K562 (cell line): ENCODE data around the gene SUSD3. TPM values are rescaled to one million over a fixed set of nuclear protein-coding genes. Genes with fewer than 3 reads are reported as not detected.
A peak's percentile ranks its signal among the peaks of the same experiment; 100 is the strongest.

Experiments
- ATAC-seq: fragments of 200-7000 bp; cut with Tn5 transposase; 3 replicates; pipeline ENCODE4 v1.9.1; 2020; ENCODE audit warnings: moderate library complexity
- BruUV-seq: library from RNA; stranded (reverse); fragments of 400-500 nt; replicated peaks from 2 replicates; lab custom pipeline; 2021; lab: Mats Ljungman, UMichigan
- CTCF ChIA-PET: fragments of 300-600 bp; formaldehyde crosslinking; extraction: SDS; loops from one replicate; lab custom pipeline; 2021; ENCODE audit warnings: low intra/inter-chr PET ratio; lab: Yijun Ruan, JAX
- POLR2A ChIA-PET: fragments of 300-600, 350-650 bp; sonication (Branson Sonifier 250); formaldehyde crosslinking; extraction: SDS; loops from one replicate; lab custom pipeline; 2021; ENCODE audit warnings: antibody characterized with exemption, inconsistent platforms; lab: Yijun Ruan, JAX
- DNase-seq, 4 experiments: peaks; one replicate each; pipeline versions ENCODE4 v3.0.0 to v3.0.0-alpha.2; 2011 to 2018; ENCODE audit warnings: low spot score in 3 of 4, mixed read lengths in 3 of 4; ENCODE audit errors: extremely low read depth in 1 of 4
- FAIRE-seq: peaks from 2 replicates; lab custom pipeline; 2011; peaks lifted over from hg19 to GRCh38; lab: Jason Lieb, UNC
- H2AFZ ChIP-seq: 2 replicates; pipeline ENCODE4 v1.6.0; 2011; ENCODE audit warnings: low read depth, low read length, control low read depth, inconsistent platforms
- H3K27ac ChIP-seq: fragments of 200-600 bp; 3 replicates; pipeline ENCODE4 v1.8.0; 2011; ENCODE audit warnings: low read depth, mild to moderate bottlenecking, control low read depth, inconsistent platforms, low read length, moderate library complexity, mixed read lengths; ENCODE audit errors: extremely low read depth
- H3K27me3 ChIP-seq, 2 experiments: fragments of 300-600 bp in 1 of 2; 2 replicates in 1 of 2; 3 replicates in 1 of 2; pipeline versions ENCODE4 v1.6.0 to v1.8.0; 2011; ENCODE audit warnings: inconsistent platforms in 2 of 2, low read length in 2 of 2, mild to moderate bottlenecking in 1 of 2, mixed read lengths in 1 of 2, moderate library complexity in 1 of 2; ENCODE audit not compliant: control insufficient read depth in 2 of 2, insufficient read depth in 2 of 2
- H3K36me3 ChIP-seq: fragments of 300-600 bp; 3 replicates; pipeline ENCODE4 v1.8.0; 2011; ENCODE audit warnings: mild to moderate bottlenecking, low read length, inconsistent platforms; ENCODE audit not compliant: control insufficient read depth, insufficient read depth
- H3K4me1 ChIP-seq, 2 experiments: fragments of 200-600 bp in 1 of 2; replicated peaks in 1 of 2; 2 replicates in 1 of 2; 3 replicates in 1 of 2; pipeline versions ENCODE4 v1.5.1 to v1.8.0; 2011; ENCODE audit warnings: inconsistent platforms in 2 of 2, low read length in 2 of 2, mild to moderate bottlenecking in 1 of 2, mixed read lengths in 1 of 2, moderate library complexity in 1 of 2; ENCODE audit not compliant: control insufficient read depth in 2 of 2, insufficient read depth in 2 of 2
- H3K4me2 ChIP-seq: 2 replicates; pipeline ENCODE4 v1.6.1; 2011; ENCODE audit warnings: low read length, control low read depth, inconsistent platforms, mixed read lengths; ENCODE audit not compliant: insufficient read depth
- H3K4me3 ChIP-seq: fragments of 200-600 bp; sonication (generic), shearing (Covaris generic); 2 replicates; pipeline ENCODE4 v1.5.1; 2016; ENCODE audit warnings: control low read depth, inconsistent platforms
- H3K79me2 ChIP-seq: fragments of 200-600 bp; 3 replicates; pipeline ENCODE4 v1.8.0; 2011; ENCODE audit warnings: low read length, inconsistent platforms; ENCODE audit not compliant: control insufficient read depth, insufficient read depth
- H3K9ac ChIP-seq, 2 experiments: 2 replicates each; pipeline versions ENCODE4 v1.6.0 to v1.6.1; 2011; ENCODE audit warnings: low read depth in 2 of 2, low read length in 2 of 2, control low read depth in 1 of 2, inconsistent platforms in 1 of 2, mild to moderate bottlenecking in 1 of 2, mixed read lengths in 1 of 2; ENCODE audit not compliant: insufficient read depth in 1 of 2
- H3K9me1 ChIP-seq: one replicate; pipeline ENCODE4 v1.6.0; 2011; ENCODE audit warnings: inconsistent platforms, mild to moderate bottlenecking, low read length, moderate library complexity; ENCODE audit not compliant: control insufficient read depth, insufficient read depth
- H3K9me3 ChIP-seq: replicated peaks from 2 replicates; pipeline ENCODE4 v1.5.1; 2011; ENCODE audit warnings: low read depth, low read length, inconsistent platforms; ENCODE audit not compliant: control insufficient read depth, insufficient read depth
- H4K20me1 ChIP-seq: replicated peaks from 2 replicates; pipeline ENCODE4 v1.6.1; 2011; ENCODE audit warnings: low read length, inconsistent platforms, mixed read lengths; ENCODE audit not compliant: control insufficient read depth, insufficient read depth
- ADNP ChIP-seq: fragments of 200-800 bp; sonication (Bioruptor generic); IDR thresholded peaks from 2 replicates; pipeline ENCODE4 v1.6.1; 2016; ENCODE audit warnings: missing genetic modification characterization, missing compliant biosample characterization
- CEBPG ChIP-seq, 3 experiments: fragments of 200-800 bp in 1 of 3; sonication (Bioruptor generic) in 1 of 3; sonication (generic) in 1 of 3; formaldehyde crosslinking in 1 of 3; IDR thresholded peaks in 2 of 3; conservative IDR thresholded peaks in 1 of 3; 2 replicates each; pipeline versions ENCODE4 v1.6.1 to v1.8.0; 2016 to 2022; ENCODE audit warnings: missing compliant biosample characterization in 2 of 3, missing genetic modification characterization in 2 of 3, mild to moderate bottlenecking in 1 of 3, missing genetic modification reagents in 1 of 3
- FOXO4 ChIP-seq: fragments of 450-650 bp; formaldehyde crosslinking; IDR thresholded peaks from 2 replicates; pipeline ENCODE4 v1.4.0; 2020; ENCODE audit warnings: mild to moderate bottlenecking, moderate library complexity
- HNRNPH1 ChIP-seq: fragments of 200-400 bp; formaldehyde crosslinking; optimal IDR thresholded peaks from 2 replicates; pipeline ENCODE3; 2017; ENCODE audit warnings: low read depth, mild to moderate bottlenecking, low read length, moderate library complexity
- MCM3 ChIP-seq: fragments of 450-650 bp; IDR thresholded peaks from 2 replicates; pipeline ENCODE4 v1.6.1; 2016
- MCM5 ChIP-seq: fragments of 450-650 bp; IDR thresholded peaks from 2 replicates; pipeline ENCODE4 v1.6.1; 2016; ENCODE audit warnings: low read depth
- MLX ChIP-seq, 2 experiments: fragments of 450-650 bp in 1 of 2; sonication (generic) in 1 of 2; formaldehyde crosslinking; conservative IDR thresholded peaks; 2 replicates each; pipeline versions ENCODE4 v1.4.0 to v1.8.1; 2020 to 2022; ENCODE audit warnings: mild to moderate bottlenecking in 1 of 2, missing genetic modification reagents in 1 of 2
- NFATC3 ChIP-seq: fragments of 450-650 bp; IDR thresholded peaks from 2 replicates; pipeline ENCODE4 v1.6.1; 2017; ENCODE audit warnings: mild to moderate bottlenecking
- NR0B1 ChIP-seq: fragments of 450-650 bp; IDR thresholded peaks from one replicate; pipeline ENCODE4 v1.6.1; 2018; ENCODE audit warnings: mild to moderate bottlenecking, moderate library complexity; ENCODE audit not compliant: partially characterized antibody
- RBM25 ChIP-seq: fragments of 200-400 bp; formaldehyde crosslinking; IDR thresholded peaks from 2 replicates; pipeline ENCODE4 v1.6.1; 2018; ENCODE audit warnings: low read length, low read depth, moderate library complexity; ENCODE audit not compliant: severe bottlenecking
- SNIP1 ChIP-seq: fragments of 450-650 bp; IDR thresholded peaks from 2 replicates; pipeline ENCODE4 v1.7.1; 2017; ENCODE audit warnings: low read depth, mild to moderate bottlenecking
- TFAP4 ChIP-seq: sonication (generic); formaldehyde crosslinking; IDR thresholded peaks from 2 replicates; pipeline ENCODE4 v1.8.0; 2022; ENCODE audit warnings: missing genetic modification reagents, mild to moderate bottlenecking, moderate library complexity, borderline replicate concordance
- YY1 ChIP-seq, 3 experiments: IDR thresholded peaks; 2 replicates each; pipeline ENCODE4 v1.6.1; 2011; ENCODE audit warnings: low read length in 2 of 3, mild to moderate bottlenecking in 2 of 3, moderate library complexity in 2 of 3, borderline replicate concordance in 1 of 3, control low read depth in 1 of 3, low read depth in 1 of 3; ENCODE audit not compliant: insufficient read depth in 3 of 3, insufficient replicate concordance in 2 of 3, control insufficient read depth in 1 of 3, insufficient read length in 1 of 3; ENCODE audit errors: extremely low read depth in 1 of 3
- ZFP36 ChIP-seq: fragments of 150-350 bp; IDR thresholded peaks from 2 replicates; pipeline ENCODE4 v1.6.1; 2018; ENCODE audit warnings: low read length, low read depth; ENCODE audit not compliant: partially characterized antibody
- ZFPM2 ChIP-seq: fragments of 250-450 bp; sonication (Bioruptor Pico); IDR thresholded peaks from 2 replicates; pipeline ENCODE4 v1.5.1; 2022; ENCODE audit warnings: mild to moderate bottlenecking
- ZKSCAN8 ChIP-seq: fragments of 200-800 bp; sonication (Bioruptor generic); IDR thresholded peaks from 2 replicates; pipeline ENCODE4 v1.6.1; 2016; ENCODE audit warnings: missing genetic modification characterization, missing compliant biosample characterization
- ZZZ3 ChIP-seq: fragments of 450-650 bp; IDR thresholded peaks from 2 replicates; pipeline ENCODE4 v1.6.1; 2016; ENCODE audit warnings: antibody characterized with exemption, mild to moderate bottlenecking, moderate library complexity
- WGBS: fragments of 100-300 bp; shearing (Covaris generic); methylation state at CpG from one replicate; pipeline ENCODE4 v1.1.6; 2016; ENCODE audit warnings: low coverage, mixed read lengths; ENCODE audit not compliant: insufficient coverage; ENCODE audit errors: missing lambda C conversion rate; 5-methylcytosine and 5-hydroxymethylcytosine counted together
- in situ Hi-C: fragments of 300-500 bp; cut with MboI; formaldehyde crosslinking; loops from 4 replicates; pipeline ENCODE4 v1.15.0; 2018; ENCODE audit warnings: inconsistent platforms, mixed read lengths
- intact Hi-C: fragments of 100-400 bp; cut with micrococcal nuclease; formaldehyde crosslinking; loops from 2 replicates; pipeline ENCODE4 v1.14.2; 2022
- polyA plus RNA-seq, 8 experiments: library from polyadenylated mRNA; depleted of rRNA in 4 of 8; stranded (reverse) in 5 of 8; unstranded in 3 of 8; fragments of >200 nt; fragmentation: Nextera tagmentation in 2 of 8; fragmentation: Illumina TruSeq in 1 of 8; extraction: Ambion mirVana in 2 of 8; extraction: Trizol in 1 of 8; gene quantifications; 2 replicates each; pipeline versions ENCODE4 v1.2.1 to v1.2.3, GENCODE V29; 2011 to 2014; ENCODE audit warnings: inconsistent platforms in 1 of 8, missing spikeins in 1 of 8
- total RNA-seq, 7 experiments: library from RNA; depleted of rRNA in 6 of 7; stranded (reverse); fragments of >200 nt in 6 of 7; fragmentation: Illumina TruSeq in 2 of 7; extraction: Trizol in 2 of 7; gene quantifications; 2 replicates each; pipeline versions ENCODE4 v1.2.1 to v1.2.3, GENCODE V29; 2011 to 2021; ENCODE audit warnings: low replicate concordance in 1 of 7

SUSD3 gene
- total and polyA plus RNA-seq, 9 of the 15 experiments (the other 6 are each of a cell fraction or from before 2014, with no cell fraction given): 1.3 to 21.7 (median 11.4) TPM

GRCh38 chr9:93061260-93061751, 2.8 kb downstream of the SUSD3 start:
- ChIA-PET CTCF (no interaction called here), POLR2A (interaction anchor here (0.6 kb wide), 1 partner anchor 28 kb away, joined by 3 read pairs; no protein-coding TSS in a partner anchor)
- peaks cover 28% of the 10 kb centered on the region for H3K79me2 ChIP-seq
- no peaks in the 10 kb centered on the region for H3K9me1 ChIP-seq
- 67% methylated on average over 4 of the region's 4 CpGs for WGBS
- ATAC-seq (no peak), DNase-seq (no peak), FAIRE-seq (no peak)
- in situ Hi-C loops: no loop called here
- H3K4me1 ChIP-seq: peaks cover 45 to 69% of the 10 kb centered on the region in 2 experiments
- no peak overlapping the region for H2AFZ ChIP-seq
- H3K27me3 ChIP-seq: no peaks in the 10 kb centered on the region
- no peak overlapping the region for H3K4me3 ChIP-seq
- H3K4me2 ChIP-seq: peak overlapping the region; percentile 76; the same call in 1 of the 2 replicates
- no peaks in the 10 kb centered on the region; the same call in 2 of the 3 replicates for H3K36me3 ChIP-seq
- no TSS peak for BruUV-seq
- intact Hi-C loops: loop anchor here (5.0 kb wide), 1 partner anchor 36 kb away; the partner anchor contains the start of gene CARD19
- H3K9ac ChIP-seq: no peak overlapping the region; a peak in 1 of 4 replicates
- H4K20me1 ChIP-seq: no peaks in the 10 kb centered on the region
- no peaks in the 10 kb centered on the region for H3K9me3 ChIP-seq
- H3K27ac ChIP-seq: peak overlapping the region; percentile 58; the same call in 2 of the 3 replicates
- no peak for TF ChIP-seq YY1 (IDR thresholded peaks at IDR 0.05; ENCODE audit: borderline replicate concordance in 1 of 3, control insufficient read depth in 1 of 3, extremely low read depth in 1 of 3, insufficient read depth in 3 of 3, insufficient read length in 1 of 3, insufficient replicate concordance in 2 of 3, low read depth in 1 of 3, low read length in 2 of 3)
- no peak for TF ChIP-seq MLX (CRISPR knock-in tag; conservative IDR thresholded peaks at IDR 0.05)
- no peak for TF ChIP-seq MCM5
- TF ChIP-seq ZFP36: peak; percentile 93
- TF ChIP-seq MCM3: no peak
- TF ChIP-seq ZKSCAN8 (CRISPR knock-in tag): 0 out of 2 replicates have a peak, but pooled peaks have one; percentile 11
- no peak for TF ChIP-seq CEBPG (CRISPR knock-in tag; IDR thresholded peaks at IDR 0.05)
- no peak for TF ChIP-seq CEBPG (tag; conservative IDR thresholded peaks at IDR 0.05 in 1 of 2, IDR thresholded peaks at IDR 0.05 in 1 of 2)
- no peak for TF ChIP-seq NR0B1
- TF ChIP-seq SNIP1: no peak
- TF ChIP-seq TFAP4: 0 out of 2 replicates have a peak, but pooled peaks have one; percentile 6
- TF ChIP-seq ZZZ3: no peak
- no peak for TF ChIP-seq ZFPM2 (CRISPR knock-in tag)
- no peak for TF ChIP-seq FOXO4
- TF ChIP-seq RBM25: peak; percentile 91
- no peak for TF ChIP-seq NFATC3
- TF ChIP-seq ADNP (tag): peak; percentile 86
- no peak for TF ChIP-seq HNRNPH1
